ENCODE data around the gene GALNT16. TPM values are rescaled to one million over a fixed set of nuclear protein-coding genes. Genes with fewer than 3 reads are reported as not detected.
A peak's percentile ranks its signal among the peaks of the same experiment; 100 is the strongest.

The GALNT16 gene
- total RNA-seq, 1 donor from 2014 or later = 0.35 TPM

- TF ChIP-seq CTCF (conservative IDR thresholded peaks at IDR 0.05; ENCODE audit: low read depth, low read length) = no peak
- H3K4me3 ChIP-seq (ENCODE audit: low read depth, low read length) = no peak overlapping the region
- no peak for DNase-seq (ENCODE audit: low read depth)
Measured at GRCh38 chr14:69354383-69355153, 94.6 kb downstream of the GALNT16 start.

- no peak overlapping the region for H3K4me3 ChIP-seq (ENCODE audit: low read depth, low read length)
- no peak for TF ChIP-seq CTCF (conservative IDR thresholded peaks at IDR 0.05; ENCODE audit: low read depth, low read length)
- DNase-seq (ENCODE audit: low read depth) = no peak
Measured at GRCh38 chr14:69355154-69355597, 95.2 kb downstream of the GALNT16 start.

- no peak overlapping the region for H3K4me3 ChIP-seq (ENCODE audit: low read depth, low read length)
- peak; percentile 74 for DNase-seq (ENCODE audit: low read depth)
- no peak for TF ChIP-seq CTCF (conservative IDR thresholded peaks at IDR 0.05; ENCODE audit: low read depth, low read length)
Measured at GRCh38 chr14:69355607-69356281, 95.8 kb downstream of the GALNT16 start.

GRCh38 chr14:69356903-69357543, 97.1 kb downstream of the GALNT16 start:
- no peak for DNase-seq (ENCODE audit: low read depth)
- no peak for TF ChIP-seq CTCF (conservative IDR thresholded peaks at IDR 0.05; ENCODE audit: low read depth, low read length)
- no peak overlapping the region for H3K4me3 ChIP-seq (ENCODE audit: low read depth, low read length)

GRCh38 chr14:69357544-69358200, 97.7 kb downstream of the GALNT16 start:
- no peak for DNase-seq (ENCODE audit: low read depth)
- no peak for TF ChIP-seq CTCF (conservative IDR thresholded peaks at IDR 0.05; ENCODE audit: low read depth, low read length)
- no peak overlapping the region for H3K4me3 ChIP-seq (ENCODE audit: low read depth, low read length)

- no peak for TF ChIP-seq CTCF (conservative IDR thresholded peaks at IDR 0.05; ENCODE audit: low read depth, low read length)
- H3K4me3 ChIP-seq (ENCODE audit: low read depth, low read length) = no peak overlapping the region
- DNase-seq (ENCODE audit: low read depth) = no peak
Measured at GRCh38 chr14:69358233-69358963, 98.4 kb downstream of the GALNT16 start.
